H9 (cell line): Measurements from ENCODE around the gene MPHOSPH6. TPM values are rescaled to one million over a fixed set of nuclear protein-coding genes. Genes with fewer than 3 reads are reported as not detected.
"Not testable (repeated sequence)": the region's sequence is repeated elsewhere in the genome, so short reads cannot be mapped to it uniquely, and the experiment has no call there.

Source experiments
- DNase-seq: peaks from one replicate; pipeline ENCODE4 v3.0.0-alpha.2; 2017
- H2AFZ ChIP-seq: one replicate; pipeline ENCODE4 v1.6.1; 2013; ENCODE audit warnings: mild to moderate bottlenecking, low read length, control low read depth, moderate library complexity
- H2AK5ac ChIP-seq: 2 replicates; pipeline ENCODE4 v1.6.1; 2013; ENCODE audit warnings: low read length, control low read depth, mixed read lengths; ENCODE audit not compliant: insufficient read length
- H2BK120ac ChIP-seq: one replicate; pipeline ENCODE4 v1.6.1; 2013; ENCODE audit warnings: low read depth, mild to moderate bottlenecking, low read length, control low read depth, inconsistent platforms; ENCODE audit not compliant: poor library complexity, severe bottlenecking
- H2BK12ac ChIP-seq: 2 replicates; pipeline ENCODE4 v1.6.1; 2013; ENCODE audit warnings: low read length, control low read depth, mixed read lengths, low read depth; ENCODE audit not compliant: insufficient read length
- H2BK15ac ChIP-seq: 2 replicates; pipeline ENCODE4 v1.6.1; 2013; ENCODE audit warnings: low read depth, low read length, control low read depth
- H2BK20ac ChIP-seq: one replicate; pipeline ENCODE4 v1.6.1; 2013; ENCODE audit warnings: low read depth, mild to moderate bottlenecking, low read length, control low read depth, inconsistent platforms; ENCODE audit not compliant: poor library complexity, severe bottlenecking
- H2BK5ac ChIP-seq: 2 replicates; pipeline ENCODE4 v1.6.1; 2013; ENCODE audit warnings: low read length, control low read depth, mixed read lengths; ENCODE audit not compliant: insufficient read length
- H3K14ac ChIP-seq: 2 replicates; pipeline ENCODE4 v1.6.1; 2013; ENCODE audit warnings: low read length, control low read depth; ENCODE audit not compliant: insufficient read depth
- H3K18ac ChIP-seq: 2 replicates; pipeline ENCODE4 v1.6.1; 2013; ENCODE audit warnings: low read depth, mild to moderate bottlenecking, mixed read lengths, low read length, control low read depth; ENCODE audit not compliant: insufficient read length
- H3K23ac ChIP-seq: 2 replicates; pipeline ENCODE4 v1.6.1; 2013; ENCODE audit warnings: low read length, control low read depth, mixed read lengths, low read depth; ENCODE audit not compliant: insufficient read length
- H3K23me2 ChIP-seq: 2 replicates; pipeline ENCODE4 v1.6.1; 2013; ENCODE audit warnings: low read depth, mild to moderate bottlenecking, mixed read lengths, low read length, control low read depth; ENCODE audit not compliant: insufficient read length, poor library complexity, severe bottlenecking
- H3K27ac ChIP-seq: 2 replicates; pipeline ENCODE4 v1.5.1; 2013; ENCODE audit warnings: low read length, control low read depth, mixed read lengths, low read depth; ENCODE audit not compliant: insufficient read length
- H3K27me3 ChIP-seq: 2 replicates; pipeline ENCODE4 v1.6.1; 2013; ENCODE audit warnings: low read length, control low read depth, inconsistent platforms; ENCODE audit not compliant: insufficient read depth
- H3K4ac ChIP-seq: 2 replicates; pipeline ENCODE4 v1.6.1; 2013; ENCODE audit warnings: low read depth, mild to moderate bottlenecking, control low read depth, inconsistent platforms, low read length, moderate library complexity
- H3K4me1 ChIP-seq: 2 replicates; pipeline ENCODE4 v1.6.1; 2013; ENCODE audit warnings: low read length, control low read depth, inconsistent platforms; ENCODE audit not compliant: insufficient read depth
- H3K4me2 ChIP-seq: 2 replicates; pipeline ENCODE4 v1.6.1; 2013; ENCODE audit warnings: low read length, control low read depth, mixed read lengths; ENCODE audit not compliant: insufficient read length, insufficient read depth
- H3K56ac ChIP-seq: 2 replicates; pipeline ENCODE4 v1.6.1; 2013; ENCODE audit warnings: low read depth, mild to moderate bottlenecking, mixed read lengths, low read length, control low read depth; ENCODE audit not compliant: insufficient read length
- H3K79me1 ChIP-seq: 2 replicates; pipeline ENCODE4 v1.6.1; 2013; ENCODE audit warnings: low read depth, mild to moderate bottlenecking, moderate library complexity, low read length, control low read depth, inconsistent platforms; ENCODE audit not compliant: insufficient read depth, poor library complexity, severe bottlenecking
- H3K79me2 ChIP-seq: 2 replicates; pipeline ENCODE4 v1.6.1; 2013; ENCODE audit warnings: low read length, control low read depth, inconsistent platforms; ENCODE audit not compliant: insufficient read depth
- H3K9ac ChIP-seq: 2 replicates; pipeline ENCODE4 v1.6.1; 2013; ENCODE audit warnings: low read length, control low read depth, mixed read lengths; ENCODE audit not compliant: insufficient read length; ENCODE audit errors: extremely low read depth
- H3K9me3 ChIP-seq: one replicate; pipeline ENCODE4 v1.6.1; 2013; ENCODE audit warnings: low read depth, low read length, inconsistent platforms; ENCODE audit not compliant: control insufficient read depth
- H3T11ph ChIP-seq: one replicate; pipeline ENCODE4 v1.6.1; 2013; ENCODE audit warnings: mild to moderate bottlenecking, low read length, control low read depth, inconsistent platforms
- H4K20me1 ChIP-seq: one replicate; pipeline ENCODE4 v1.6.1; 2013; ENCODE audit not compliant: control insufficient read depth, insufficient read length, insufficient read depth
- H4K5ac ChIP-seq: 2 replicates; pipeline ENCODE4 v1.6.1; 2013; ENCODE audit warnings: low read depth, mild to moderate bottlenecking, mixed read lengths, low read length, control low read depth; ENCODE audit not compliant: insufficient read length
- H4K8ac ChIP-seq: replicated peaks from 2 replicates; pipeline ENCODE4 v1.6.1; 2013; ENCODE audit warnings: low read length, control low read depth, mixed read lengths, low read depth; ENCODE audit not compliant: insufficient read length
- H4K91ac ChIP-seq: 2 replicates; pipeline ENCODE4 v1.6.1; 2013; ENCODE audit warnings: low read depth, mild to moderate bottlenecking, moderate library complexity, mixed read lengths, low read length, control low read depth; ENCODE audit not compliant: insufficient read length
- H3K27ac Mint-ChIP-seq, 3 experiments: 2 replicates in 2 of 3; 3 replicates in 1 of 3; pipeline ENCODE4 v1.8.0; 2020 to 2021; ENCODE audit warnings: mixed read lengths in 3 of 3, mild to moderate bottlenecking in 1 of 3, moderate library complexity in 1 of 3
- H3K27me3 Mint-ChIP-seq: 2 replicates; pipeline ENCODE4 v1.8.0; 2021; ENCODE audit warnings: low read depth, mild to moderate bottlenecking, moderate library complexity, mixed read lengths
- H3K36me3 Mint-ChIP-seq, 3 experiments: 2 replicates in 2 of 3; 3 replicates in 1 of 3; pipeline ENCODE4 v1.8.0; 2020 to 2021; ENCODE audit warnings: low read depth in 3 of 3, mixed read lengths in 3 of 3; ENCODE audit not compliant: insufficient read depth in 1 of 3
- H3K4me1 Mint-ChIP-seq, 2 experiments: 2 replicates each; pipeline ENCODE4 v1.8.0; 2020; ENCODE audit warnings: mixed read lengths in 2 of 2
- H3K4me3 Mint-ChIP-seq, 2 experiments: 2 replicates in 1 of 2; 3 replicates in 1 of 2; pipeline ENCODE4 v1.8.0; 2020 to 2021; ENCODE audit warnings: mild to moderate bottlenecking in 2 of 2, mixed read lengths in 2 of 2, moderate library complexity in 1 of 2
- H3K9me3 Mint-ChIP-seq, 2 experiments: 2 replicates in 1 of 2; 3 replicates in 1 of 2; pipeline ENCODE4 v1.8.0; 2020; ENCODE audit warnings: mild to moderate bottlenecking in 2 of 2, mixed read lengths in 2 of 2, moderate library complexity in 1 of 2
- WGBS: extraction: QIAGEN DNeasy Blood & Tissue Kit; methylation state at CpG from one replicate; pipeline ENCODE4 v1.1.7; 2013; ENCODE audit warnings: missing lambda C conversion rate, low lambda C conversion rate, mixed read lengths; ENCODE audit not compliant: insufficient read length; ENCODE audit errors: extremely low coverage; 5-methylcytosine and 5-hydroxymethylcytosine counted together
- total RNA-seq: library from RNA; stranded (reverse); gene quantifications from 2 replicates; pipeline ENCODE4 v1.2.1, GENCODE V29; 2021
- TF ChIP-seq, protein P1 (sequence below): fragments of 200-600 bp; sonication (generic); conservative IDR thresholded peaks from 3 replicates; pipeline ENCODE4 v1.8.0; 2021; ENCODE audit warnings: antibody characterized with exemption, mild to moderate bottlenecking

MPHOSPH6 gene
- total RNA-seq, 1 experiment from 2014 or later: 38.3 TPM

DNA sequence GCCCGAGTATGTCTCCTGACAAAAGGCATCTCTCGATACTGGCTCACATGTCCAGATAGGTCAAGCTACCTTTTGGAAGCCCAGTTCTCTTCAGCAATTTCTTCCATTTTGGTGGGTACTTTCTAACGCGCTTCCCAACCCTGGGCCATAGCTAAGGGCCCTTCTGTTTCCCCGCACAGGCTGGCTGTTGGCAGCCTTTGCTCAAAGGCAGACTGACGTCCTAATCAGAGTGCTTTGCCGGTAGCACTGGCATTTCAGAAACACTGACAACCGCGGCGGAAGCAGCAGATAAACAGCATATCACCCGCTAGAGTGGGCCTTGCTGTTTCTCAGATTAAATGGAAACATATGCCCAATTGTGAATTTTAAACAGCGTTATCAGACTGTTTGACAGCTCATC lies 49.3 kb upstream of the MPHOSPH6 start:
- H3K79me2 ChIP-seq: no peaks in the 10 kb centered on the region
- Mint-ChIP-seq H3K4me1 (no peaks in the 10 kb centered on the region), H3K9me3 (no peaks in the 10 kb centered on the region), H3K4me3 (no peak overlapping the region), H3K36me3 (no peaks in the 10 kb centered on the region), H3K27me3 (peaks cover 5% of the 10 kb centered on the region), H3K27ac (0 out of 7 replicates have a peak overlapping the region, but pooled peaks of 1 of the 3 experiments have one; percentile 39)
- H2AK5ac ChIP-seq: no peak overlapping the region
- H2BK12ac ChIP-seq: no peak overlapping the region
- H3K4me2 ChIP-seq: no peak overlapping the region
- H3K9me3 ChIP-seq: no peaks in the 10 kb centered on the region
- no peaks in the 10 kb centered on the region for H3K27me3 ChIP-seq
- no peak overlapping the region for H3K4ac ChIP-seq
- H2BK120ac ChIP-seq: no peak overlapping the region
- no peak overlapping the region for H2BK15ac ChIP-seq
- no peak overlapping the region for H4K5ac ChIP-seq
- no peak overlapping the region for H2BK5ac ChIP-seq
- H3K14ac ChIP-seq: no peak overlapping the region
- H3K18ac ChIP-seq: no peak overlapping the region
- no peak overlapping the region for H2BK20ac ChIP-seq
- H3K23me2 ChIP-seq: no peaks in the 10 kb centered on the region
- H3K56ac ChIP-seq: no peak overlapping the region
- TF ChIP-seq, protein P1, sequence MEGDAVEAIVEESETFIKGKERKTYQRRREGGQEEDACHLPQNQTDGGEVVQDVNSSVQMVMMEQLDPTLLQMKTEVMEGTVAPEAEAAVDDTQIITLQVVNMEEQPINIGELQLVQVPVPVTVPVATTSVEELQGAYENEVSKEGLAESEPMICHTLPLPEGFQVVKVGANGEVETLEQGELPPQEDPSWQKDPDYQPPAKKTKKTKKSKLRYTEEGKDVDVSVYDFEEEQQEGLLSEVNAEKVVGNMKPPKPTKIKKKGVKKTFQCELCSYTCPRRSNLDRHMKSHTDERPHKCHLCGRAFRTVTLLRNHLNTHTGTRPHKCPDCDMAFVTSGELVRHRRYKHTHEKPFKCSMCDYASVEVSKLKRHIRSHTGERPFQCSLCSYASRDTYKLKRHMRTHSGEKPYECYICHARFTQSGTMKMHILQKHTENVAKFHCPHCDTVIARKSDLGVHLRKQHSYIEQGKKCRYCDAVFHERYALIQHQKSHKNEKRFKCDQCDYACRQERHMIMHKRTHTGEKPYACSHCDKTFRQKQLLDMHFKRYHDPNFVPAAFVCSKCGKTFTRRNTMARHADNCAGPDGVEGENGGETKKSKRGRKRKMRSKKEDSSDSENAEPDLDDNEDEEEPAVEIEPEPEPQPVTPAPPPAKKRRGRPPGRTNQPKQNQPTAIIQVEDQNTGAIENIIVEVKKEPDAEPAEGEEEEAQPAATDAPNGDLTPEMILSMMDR: no peak
- no peaks in the 10 kb centered on the region for H4K20me1 ChIP-seq
- no peak overlapping the region for H3K23ac ChIP-seq
- no peak overlapping the region for H2AFZ ChIP-seq
- DNase-seq: no peak
- no peaks in the 10 kb centered on the region for H3K79me1 ChIP-seq
- no peaks in the 10 kb centered on the region for H3K4me1 ChIP-seq
- H3K27ac ChIP-seq: no peak overlapping the region
- WGBS: no CpG with 5 or more reads among the region's 12 CpGs
- no peak overlapping the region for H3K9ac ChIP-seq
- H3T11ph ChIP-seq: no peak overlapping the region
- no peak overlapping the region for H4K8ac ChIP-seq
- H4K91ac ChIP-seq: no peak overlapping the region

DNA sequence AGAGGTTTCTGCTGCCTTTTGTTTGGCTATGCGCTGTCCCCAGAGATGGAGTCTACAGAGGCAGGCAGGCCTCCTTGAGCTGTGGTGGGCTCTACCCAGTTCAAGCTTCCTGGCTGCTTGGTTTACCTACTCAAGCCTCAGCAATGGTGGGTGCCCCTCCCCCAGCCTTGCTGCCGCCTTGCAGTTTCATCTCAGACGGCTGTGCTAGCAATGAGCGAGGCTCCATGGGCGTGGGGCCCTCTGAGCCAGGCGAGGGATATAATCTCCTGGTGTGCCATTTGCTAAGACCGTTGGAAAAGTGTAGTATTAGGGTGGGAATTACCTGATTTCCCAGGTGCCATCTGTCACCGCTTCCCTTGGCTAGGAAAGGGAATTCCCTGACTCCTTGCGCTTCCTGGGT lies 39.3 kb upstream of the MPHOSPH6 start:
- DNase-seq, H4K8ac ChIP-seq, H4K20me1 ChIP-seq, H2AK5ac ChIP-seq, H2BK12ac ChIP-seq, H2BK5ac ChIP-seq, H3K27ac Mint-ChIP-seq, H3K9ac ChIP-seq, H3K56ac ChIP-seq, H3K9me3 ChIP-seq, H3K4me1 Mint-ChIP-seq, H2BK15ac ChIP-seq, H3K14ac ChIP-seq, H3K4me2 ChIP-seq, H3K27me3 ChIP-seq, H3K4me1 ChIP-seq, H4K91ac ChIP-seq, H3K79me2 ChIP-seq, H3T11ph ChIP-seq, H3K23ac ChIP-seq, H2BK120ac ChIP-seq, H2AFZ ChIP-seq, H3K18ac ChIP-seq, H3K4me3 Mint-ChIP-seq, H3K23me2 ChIP-seq, H3K27ac ChIP-seq, H3K79me1 ChIP-seq, H3K4ac ChIP-seq, H4K5ac ChIP-seq, H2BK20ac ChIP-seq: not testable (repeated sequence)
- peaks cover 25 to 42% of the 10 kb centered on the region in 2 experiments for H3K9me3 Mint-ChIP-seq
- peaks cover 2 to 13% (median 9%) of the 10 kb centered on the region in 3 experiments; a peak in 5 of 7 replicates for H3K36me3 Mint-ChIP-seq
- no CpG with 5 or more reads among the region's 9 CpGs for WGBS
- H3K27me3 Mint-ChIP-seq: peaks cover 22% of the 10 kb centered on the region
